Keratinocyte (primary cell): ENCODE data around the gene PRCP. TPM values are rescaled to one million over a fixed set of nuclear protein-coding genes. Genes with fewer than 3 reads are reported as not detected.
A peak's percentile ranks its signal among the peaks of the same experiment; 100 is the strongest.

Experiments
- DNase-seq: peaks from one replicate; pipeline ENCODE4 v3.0.0-alpha.2; 2011; ENCODE audit warnings: low read depth, missing footprints, low spot score
- FAIRE-seq: peaks from 2 replicates; lab custom pipeline; 2011; peaks lifted over from hg19 to GRCh38; lab: Jason Lieb, UNC
- H2AFZ ChIP-seq: 2 replicates; pipeline ENCODE4 v1.6.0; 2012; ENCODE audit warnings: low read length, control low read depth, inconsistent platforms; ENCODE audit not compliant: control insufficient read depth
- H3K27ac ChIP-seq: 2 replicates; pipeline ENCODE4 v1.5.1; 2011; ENCODE audit warnings: low read length; ENCODE audit not compliant: control insufficient read depth, insufficient read depth
- H3K27me3 ChIP-seq: 3 replicates; pipeline ENCODE4 v1.6.0; 2011; ENCODE audit warnings: low read length; ENCODE audit not compliant: control insufficient read depth, insufficient read depth; ENCODE audit errors: extremely low read depth
- H3K36me3 ChIP-seq, 2 experiments: 2 replicates in 1 of 2; 3 replicates in 1 of 2; pipeline ENCODE4 v1.5.1; 2011; ENCODE audit warnings: low read length in 2 of 2, mild to moderate bottlenecking in 1 of 2; ENCODE audit not compliant: control insufficient read depth in 2 of 2, insufficient read depth in 2 of 2; ENCODE audit errors: extremely low read depth in 1 of 2
- H3K4me1 ChIP-seq: 3 replicates; pipeline ENCODE4 v1.5.1; 2011; ENCODE audit warnings: low read length; ENCODE audit not compliant: control insufficient read depth, insufficient read depth; ENCODE audit errors: extremely low read depth
- H3K4me2 ChIP-seq: 3 replicates; pipeline ENCODE4 v1.6.0; 2011; ENCODE audit warnings: low read depth, low read length; ENCODE audit not compliant: control insufficient read depth, insufficient read depth; ENCODE audit errors: extremely low read depth
- H3K4me3 ChIP-seq, 3 experiments: fragments of 200-600 bp in 1 of 3; sonication (generic) in 1 of 3; 2 replicates in 2 of 3; 3 replicates in 1 of 3; pipeline ENCODE4 v1.5.1; 2011 to 2016; ENCODE audit warnings: low read length in 3 of 3, mild to moderate bottlenecking in 3 of 3, control low read depth in 2 of 3, inconsistent platforms in 1 of 3, low read depth in 1 of 3, mixed read lengths in 1 of 3, mixed run types in 1 of 3, moderate library complexity in 1 of 3; ENCODE audit not compliant: control insufficient read depth in 2 of 3, insufficient read depth in 2 of 3; ENCODE audit errors: extremely low read depth in 1 of 3
- H3K79me2 ChIP-seq: 2 replicates; pipeline ENCODE4 v1.6.0; 2012; ENCODE audit warnings: low read length; ENCODE audit not compliant: control insufficient read depth, insufficient read depth
- H3K9ac ChIP-seq: 3 replicates; pipeline ENCODE4 v1.6.0; 2011; ENCODE audit warnings: low read length; ENCODE audit not compliant: control insufficient read depth, insufficient read depth; ENCODE audit errors: extremely low read depth
- H3K9me1 ChIP-seq: 3 replicates; pipeline ENCODE4 v1.6.0; 2011; ENCODE audit warnings: low read length; ENCODE audit not compliant: control insufficient read depth, insufficient read depth; ENCODE audit errors: extremely low read depth
- H3K9me3 ChIP-seq: 2 replicates; pipeline ENCODE4 v1.5.1; 2012; ENCODE audit warnings: low read depth, low read length; ENCODE audit not compliant: control insufficient read depth
- H4K20me1 ChIP-seq: 3 replicates; pipeline ENCODE4 v1.6.0; 2011; ENCODE audit warnings: low read length; ENCODE audit not compliant: control insufficient read depth, insufficient read depth; ENCODE audit errors: extremely low read depth
- CTCF ChIP-seq, 3 experiments: IDR thresholded peaks in 1 of 3; conservative IDR thresholded peaks in 1 of 3; optimal IDR thresholded peaks in 1 of 3; 2 replicates in 2 of 3; 3 replicates in 1 of 3; pipeline versions ENCODE3 to v1.5.1; 2011; ENCODE audit warnings: low read length in 3 of 3, mild to moderate bottlenecking in 3 of 3, moderate library complexity in 2 of 3, control low read depth in 1 of 3, inconsistent platforms in 1 of 3; ENCODE audit not compliant: insufficient read depth in 2 of 3; ENCODE audit errors: extremely low read depth in 1 of 3
- EZH2 ChIP-seq: IDR thresholded peaks from one replicate; pipeline ENCODE4 v1.6.1; 2012; ENCODE audit warnings: inconsistent platforms, mild to moderate bottlenecking, low read length, moderate library complexity
- dilution Hi-C: fragments of 300-500 bp; cut with MboI; formaldehyde crosslinking; loops from one replicate; pipeline ENCODE4 v1.7.0; 2020; ENCODE audit warnings: low sequenced_read_pairs; ENCODE audit not compliant: extremely low pct_ligation_motif_present
- polyA plus RNA-seq, 5 experiments: library from polyadenylated mRNA; depleted of rRNA in 3 of 5; stranded (reverse) in 3 of 5; stranded (forward) in 1 of 5; unstranded in 1 of 5; fragments of >200 nt; gene quantifications; 1 replicate in 1 of 5; 2 replicates in 3 of 5; 3 replicates in 1 of 5; pipeline versions ENCODE4 v1.2.1 to v1.2.3, GENCODE V29; 2011 to 2012; ENCODE audit warnings: missing spikeins in 2 of 5, low read depth in 1 of 5, low replicate concordance in 1 of 5

PRCP gene
- polyA plus RNA-seq, 1 donor (not counting 4 experiments of a cell fraction or from before 2014, with no cell fraction given) = 43.5 TPM

GRCh38 chr11:82776377-82776776 lies 123.9 kb downstream of the PRCP start:
- Histone ChIP-seq H3K9me1 (no peaks in the 10 kb centered on the region), H3K9ac (no peak overlapping the region), H3K27me3 (no peaks in the 10 kb centered on the region), H3K79me2 (no peaks in the 10 kb centered on the region), H4K20me1 (no peaks in the 10 kb centered on the region), H3K4me2 (no peak overlapping the region), H3K9me3 (no peaks in the 10 kb centered on the region), H3K4me1 (peaks cover 8% of the 10 kb centered on the region), H3K27ac (no peak overlapping the region), H3K36me3 (no peaks in the 10 kb centered on the region), H2AFZ (no peak overlapping the region), H3K4me3 (no peak overlapping the region)
- DNase-seq (no peak), FAIRE-seq (no peak)
- dilution Hi-C loops = no loop called here
- TF ChIP-seq EZH2 (no peak), CTCF (optimal IDR thresholded peaks at IDR 0.05 in 1 of 3, IDR thresholded peaks at IDR 0.05 in 1 of 3, conservative IDR thresholded peaks at IDR 0.05 in 1 of 3; ENCODE audit: extremely low read depth in 1 of 3, insufficient read depth in 2 of 3, low read length in 3 of 3) (no peak)

- dilution Hi-C loops = no loop called here
- Histone ChIP-seq H3K9ac (no peak overlapping the region), H3K27me3 (no peaks in the 10 kb centered on the region), H3K9me3 (no peaks in the 10 kb centered on the region), H3K27ac (no peak overlapping the region), H3K9me1 (no peaks in the 10 kb centered on the region), H3K4me3 (no peak overlapping the region), H2AFZ (peak overlapping the region; percentile 43), H3K36me3 (no peaks in the 10 kb centered on the region), H3K4me1 (peaks cover 9% of the 10 kb centered on the region), H3K4me2 (peak overlapping the region; percentile 37), H3K79me2 (no peaks in the 10 kb centered on the region), H4K20me1 (no peaks in the 10 kb centered on the region)
- FAIRE-seq = peak; percentile 85
- TF ChIP-seq EZH2 (no peak), CTCF (optimal IDR thresholded peaks at IDR 0.05 in 1 of 3, IDR thresholded peaks at IDR 0.05 in 1 of 3, conservative IDR thresholded peaks at IDR 0.05 in 1 of 3; ENCODE audit: extremely low read depth in 1 of 3, insufficient read depth in 2 of 3, low read length in 3 of 3) (peak; percentile 80 to 83 (median 82))
- DNase-seq = no peak
Observed at GRCh38 chr11:82775736-82776346, 124.4 kb downstream of the PRCP start.
